ENCODE results near the gene MFAP3L.

MFAP3L gene

GRCh38 chr4:170008801-170009200 lies 17.4 kb downstream of the MFAP3L start:
- TF ChIP-seq SPI1 (IDR thresholded peaks at IDR 0.05; ENCODE audit: low read depth, low read length) (no peak), POLR2A (IDR thresholded peaks at IDR 0.05; ENCODE audit: low read depth, low read length) (no peak), PAX5 (IDR thresholded peaks at IDR 0.05; ENCODE audit: insufficient read depth, low read length, severe bottlenecking) (no peak), POLR2AphosphoS5 (IDR thresholded peaks at IDR 0.05; ENCODE audit: low read depth, low read length) (no peak), TAF1 (IDR thresholded peaks at IDR 0.05; ENCODE audit: low read depth, low read length) (no peak), POU2F2 (IDR thresholded peaks at IDR 0.05; ENCODE audit: low read depth, low read length) (no peak)
- DNase-seq (ENCODE audit: insufficient read length, low spot score): no peak
- no peak for FAIRE-seq

- TF ChIP-seq PAX5 (IDR thresholded peaks at IDR 0.05; ENCODE audit: insufficient read depth, low read length, severe bottlenecking) (no peak), POU2F2 (IDR thresholded peaks at IDR 0.05; ENCODE audit: low read depth, low read length) (no peak), POLR2A (IDR thresholded peaks at IDR 0.05; ENCODE audit: low read depth, low read length) (no peak), TAF1 (IDR thresholded peaks at IDR 0.05; ENCODE audit: low read depth, low read length) (no peak), POLR2AphosphoS5 (IDR thresholded peaks at IDR 0.05; ENCODE audit: low read depth, low read length) (no peak), SPI1 (IDR thresholded peaks at IDR 0.05; ENCODE audit: low read depth, low read length) (no peak)
- DNase-seq (ENCODE audit: insufficient read length, low spot score) (no peak), FAIRE-seq (no peak)
Observed at GRCh38 chr4:170008371-170008770, 17.8 kb downstream of the MFAP3L start.

GRCh38 chr4:170007113-170007512 lies 19.1 kb downstream of the MFAP3L start:
- no peak for DNase-seq (ENCODE audit: insufficient read length, low spot score)
- FAIRE-seq: no peak

GRCh38 chr4:170005472-170005871 lies 20.7 kb downstream of the MFAP3L start:
- no peak for FAIRE-seq

More at GRCh38 chr4:170007113-170007512, 19.1 kb downstream of the MFAP3L start:
- TF ChIP-seq POLR2A (IDR thresholded peaks at IDR 0.05; ENCODE audit: low read depth, low read length): no peak
- no peak for TF ChIP-seq SPI1 (IDR thresholded peaks at IDR 0.05; ENCODE audit: low read depth, low read length)
- no peak for TF ChIP-seq POLR2AphosphoS5 (IDR thresholded peaks at IDR 0.05; ENCODE audit: low read depth, low read length)

GRCh38 chr4:170004651-170005295 lies 21.4 kb downstream of the MFAP3L start:
- FAIRE-seq: no peak
- no peak for TF ChIP-seq POU2F2 (IDR thresholded peaks at IDR 0.05; ENCODE audit: low read depth, low read length)
- TF ChIP-seq POLR2A (IDR thresholded peaks at IDR 0.05; ENCODE audit: low read depth, low read length): no peak
- TF ChIP-seq SPI1 (IDR thresholded peaks at IDR 0.05; ENCODE audit: low read depth, low read length): no peak
- no peak for TF ChIP-seq PAX5 (IDR thresholded peaks at IDR 0.05; ENCODE audit: insufficient read depth, low read length, severe bottlenecking)
- no peak for DNase-seq (ENCODE audit: insufficient read length, low spot score)

More at GRCh38 chr4:170005472-170005871, 20.7 kb downstream of the MFAP3L start:
- no peak for TF ChIP-seq TAF1 (IDR thresholded peaks at IDR 0.05; ENCODE audit: low read depth, low read length)
- no peak for TF ChIP-seq POU2F2 (IDR thresholded peaks at IDR 0.05; ENCODE audit: low read depth, low read length)
- no peak for DNase-seq (ENCODE audit: insufficient read length, low spot score)

GRCh38 chr4:170003071-170004070 lies 22.8 kb downstream of the MFAP3L start:
- FAIRE-seq (no peak), DNase-seq (ENCODE audit: insufficient read length, low spot score) (no peak)
- TF ChIP-seq SPI1 (IDR thresholded peaks at IDR 0.05; ENCODE audit: low read depth, low read length) (0 out of 2 replicates have a peak, but pooled peaks have one; percentile 33), TAF1 (IDR thresholded peaks at IDR 0.05; ENCODE audit: low read depth, low read length) (no peak)

- TF ChIP-seq POLR2AphosphoS5 (IDR thresholded peaks at IDR 0.05; ENCODE audit: low read depth, low read length): no peak
- TF ChIP-seq PAX5 (IDR thresholded peaks at IDR 0.05; ENCODE audit: insufficient read depth, low read length, severe bottlenecking): no peak
- no peak for TF ChIP-seq POU2F2 (IDR thresholded peaks at IDR 0.05; ENCODE audit: low read depth, low read length)
- TF ChIP-seq SPI1 (IDR thresholded peaks at IDR 0.05; ENCODE audit: low read depth, low read length): no peak
- DNase-seq (ENCODE audit: insufficient read length, low spot score): no peak
- FAIRE-seq: no peak
Observed at GRCh38 chr4:170001745-170002267, 24.4 kb downstream of the MFAP3L start.

GRCh38 chr4:170001011-170001744 lies 25.0 kb downstream of the MFAP3L start:
- DNase-seq (ENCODE audit: insufficient read length, low spot score) (no peak), FAIRE-seq (no peak)
- TF ChIP-seq PAX5 (IDR thresholded peaks at IDR 0.05; ENCODE audit: insufficient read depth, low read length, severe bottlenecking): no peak
- TF ChIP-seq POU2F2 (IDR thresholded peaks at IDR 0.05; ENCODE audit: low read depth, low read length): no peak
- no peak for TF ChIP-seq TAF1 (IDR thresholded peaks at IDR 0.05; ENCODE audit: low read depth, low read length)
- no peak for TF ChIP-seq POLR2AphosphoS5 (IDR thresholded peaks at IDR 0.05; ENCODE audit: low read depth, low read length)
- TF ChIP-seq SPI1 (IDR thresholded peaks at IDR 0.05; ENCODE audit: low read depth, low read length): no peak
- TF ChIP-seq POLR2A (IDR thresholded peaks at IDR 0.05; ENCODE audit: low read depth, low read length): no peak

GRCh38 chr4:169999923-170000322 lies 26.3 kb downstream of the MFAP3L start:
- DNase-seq (ENCODE audit: insufficient read length, low spot score): no peak
- TF ChIP-seq POLR2A (IDR thresholded peaks at IDR 0.05; ENCODE audit: low read depth, low read length) (no peak), TAF1 (IDR thresholded peaks at IDR 0.05; ENCODE audit: low read depth, low read length) (no peak), POLR2AphosphoS5 (IDR thresholded peaks at IDR 0.05; ENCODE audit: low read depth, low read length) (no peak), SPI1 (IDR thresholded peaks at IDR 0.05; ENCODE audit: low read depth, low read length) (no peak), PAX5 (IDR thresholded peaks at IDR 0.05; ENCODE audit: insufficient read depth, low read length, severe bottlenecking) (no peak), POU2F2 (IDR thresholded peaks at IDR 0.05; ENCODE audit: low read depth, low read length) (no peak)
- no peak for FAIRE-seq
